ENCODE results near the gene COPB2. TPM values are rescaled to one million over a fixed set of nuclear protein-coding genes. Genes with fewer than 3 reads are reported as not detected.
"Not testable (repeated sequence)": the region's sequence is repeated elsewhere in the genome, so short reads cannot be mapped to it uniquely, and the experiment has no call there.

Gene COPB2
- total RNA-seq, 1 donor from 2014 or later: 185 TPM

- no peak for DNase-seq
Observed at GRCh38 chr3:139377378-139377777, 12.1 kb downstream of the COPB2 start.

GRCh38 chr3:139374099-139374498, 15.3 kb downstream of the COPB2 start:
- no peak for DNase-seq

- no peak for DNase-seq
Observed at GRCh38 chr3:139364549-139364948, 24.9 kb downstream of the COPB2 start.

GRCh38 chr3:139361276-139361675, 28.2 kb downstream of the COPB2 start:
- no peak for DNase-seq

GRCh38 chr3:139358841-139359562, 30.4 kb downstream of the COPB2 start:
- DNase-seq: peak; percentile 52

GRCh38 chr3:139357899-139358298, 31.5 kb downstream of the COPB2 start:
- DNase-seq: no peak

GRCh38 chr3:139355891-139356290, 33.6 kb downstream of the COPB2 start:
- no peak for DNase-seq

- DNase-seq: no peak
Observed at GRCh38 chr3:139355476-139355875, 34.0 kb downstream of the COPB2 start.

GRCh38 chr3:139354661-139355060, 34.8 kb downstream of the COPB2 start:
- DNase-seq: no peak

GRCh38 chr3:139353920-139354556, 35.4 kb downstream of the COPB2 start:
- peak; percentile 79 for DNase-seq

- no peak for DNase-seq
Observed at GRCh38 chr3:139346771-139347170, 42.7 kb downstream of the COPB2 start.

GRCh38 chr3:139343895-139344856, 45.3 kb downstream of the COPB2 start, which contains the start of gene MRPS22:
Gene MRPS22 (plus strand): TSS chr3:139344020. CDS start chr3:139344027, 7 bp downstream.
- DNase-seq: peak; percentile 93

GRCh38 chr3:139342054-139342453, 47.4 kb downstream of the COPB2 start:
- DNase-seq: no peak

GRCh38 chr3:139340784-139341183, 48.7 kb downstream of the COPB2 start:
- DNase-seq: no peak

GRCh38 chr3:139339219-139339906, 50.1 kb downstream of the COPB2 start:
- DNase-seq: no peak

GRCh38 chr3:139338405-139338804, 51.0 kb downstream of the COPB2 start:
- DNase-seq: no peak

- DNase-seq: not testable (repeated sequence)
Observed at GRCh38 chr3:139334675-139335074, 54.8 kb downstream of the COPB2 start.

GRCh38 chr3:139332092-139332491, 57.4 kb downstream of the COPB2 start:
- DNase-seq: no peak

- DNase-seq: peak; percentile 88
Observed at GRCh38 chr3:139329364-139329850, 60.0 kb downstream of the COPB2 start.

GRCh38 chr3:139328356-139328755, 61.1 kb downstream of the COPB2 start:
- no peak for DNase-seq

GRCh38 chr3:139327861-139328260, 61.6 kb downstream of the COPB2 start:
- DNase-seq: no peak

GRCh38 chr3:139327231-139327630, 62.2 kb downstream of the COPB2 start:
- no peak for DNase-seq

All from dermis blood vessel endothelial cell (primary cell).